SU-DHL-6 (cell line): ENCODE measurements around the gene LRBA.
A peak's percentile ranks its signal among the peaks of the same experiment; 100 is the strongest.

Source experiments
- CTCF ChIP-seq: fragments of 200-600 bp; sonication (generic); IDR thresholded peaks from one replicate; pipeline ENCODE4 v1.5.1; 2017; ENCODE audit warnings: antibody characterized with exemption, mild to moderate bottlenecking, low read length, moderate library complexity; ENCODE audit not compliant: insufficient read depth, poor library complexity, severe bottlenecking
- EZH2phosphoT487 ChIP-seq: fragments of 200-600 bp; sonication (generic), shearing (Covaris generic); conservative IDR thresholded peaks from 2 replicates; pipeline ENCODE4 v1.6.1; 2018; ENCODE audit warnings: mild to moderate bottlenecking, antibody characterized with exemption, low read length, moderate library complexity, mixed read lengths

GRCh38 chr4:150242820-150243458 is 772.1 kb downstream of the LRBA start:
- peak; percentile 70 for TF ChIP-seq CTCF
- TF ChIP-seq EZH2phosphoT487 = no peak
